ENCODE results near the gene PTAFR.
A peak's percentile ranks its signal among the peaks of the same experiment; 100 is the strongest.

PTAFR gene, protein sequence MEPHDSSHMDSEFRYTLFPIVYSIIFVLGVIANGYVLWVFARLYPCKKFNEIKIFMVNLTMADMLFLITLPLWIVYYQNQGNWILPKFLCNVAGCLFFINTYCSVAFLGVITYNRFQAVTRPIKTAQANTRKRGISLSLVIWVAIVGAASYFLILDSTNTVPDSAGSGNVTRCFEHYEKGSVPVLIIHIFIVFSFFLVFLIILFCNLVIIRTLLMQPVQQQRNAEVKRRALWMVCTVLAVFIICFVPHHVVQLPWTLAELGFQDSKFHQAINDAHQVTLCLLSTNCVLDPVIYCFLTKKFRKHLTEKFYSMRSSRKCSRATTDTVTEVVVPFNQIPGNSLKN

DNA sequence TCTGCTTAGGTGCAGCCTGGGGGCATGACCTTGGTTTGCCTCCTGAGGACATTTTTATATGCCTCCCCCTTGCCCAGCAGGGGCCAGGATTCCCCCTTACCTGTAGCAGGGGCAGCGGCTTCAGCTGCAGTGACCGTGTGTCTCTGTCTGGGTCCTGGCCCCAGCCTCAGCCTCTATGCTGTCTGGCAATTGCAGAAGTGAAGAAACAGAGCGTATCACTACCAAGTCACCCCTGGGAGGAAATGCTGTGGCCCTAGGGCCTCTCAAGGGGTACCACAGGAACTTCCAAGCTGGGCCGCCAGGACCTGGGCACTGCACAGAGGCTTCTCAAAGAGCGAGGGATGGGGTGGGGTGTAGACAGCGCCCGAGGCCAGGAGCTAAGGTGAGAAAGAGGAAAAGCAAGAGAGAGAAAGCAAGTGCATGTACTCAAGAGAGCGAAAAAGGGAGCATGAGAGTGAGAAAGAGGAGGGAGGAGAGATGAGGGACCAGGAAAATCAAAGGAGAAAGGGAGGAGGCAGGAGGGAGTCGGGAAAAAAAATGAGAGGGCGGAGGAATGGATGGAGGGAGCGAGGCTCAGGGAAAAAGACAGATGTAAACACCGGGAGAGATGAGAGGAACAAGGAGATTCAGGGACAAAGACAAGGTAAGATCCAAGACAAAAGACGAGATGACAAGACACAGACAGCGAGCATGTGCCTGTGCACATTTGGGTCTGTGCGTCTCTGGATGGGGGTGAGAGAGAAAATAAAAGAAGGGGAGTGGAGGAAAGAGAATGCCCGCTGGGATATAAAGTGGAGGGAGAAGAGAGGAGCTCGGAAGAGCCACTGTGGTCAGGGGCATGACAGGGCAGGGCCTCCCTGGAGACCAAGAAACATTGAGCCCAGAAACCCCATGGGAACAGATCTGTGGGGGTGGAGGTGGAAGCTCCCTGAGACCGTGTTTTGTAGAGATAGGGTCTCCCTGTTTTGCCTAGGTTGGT lies at the start of gene PTAFR:
PTAFR (minus strand) TSS at position 199 of the 979 bp plus-strand sequence. CDS start 25,669 bp downstream, outside the sequence.
- no peak for DNase-seq (ENCODE audit: low spot score)

DNA sequence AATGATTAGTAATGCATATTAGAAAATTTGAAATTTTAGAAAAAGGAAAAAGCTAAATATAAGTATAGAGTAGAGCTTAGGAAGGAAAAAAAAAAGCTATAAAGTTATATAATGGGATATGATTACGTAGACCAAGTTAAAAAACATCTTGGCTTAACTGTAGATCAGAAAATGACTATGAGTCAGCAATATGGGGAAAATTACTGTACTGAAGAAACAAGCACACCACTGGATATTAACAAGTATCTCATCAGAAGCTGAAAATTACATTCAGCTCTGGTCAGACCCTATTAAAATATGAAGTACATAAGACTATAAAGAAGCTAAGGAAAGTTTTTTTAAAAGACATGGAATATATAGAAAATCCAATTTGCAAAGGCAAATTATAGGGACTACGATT lies 36.8 kb upstream of the PTAFR start:
- DNase-seq (ENCODE audit: low spot score), result no peak

DNA sequence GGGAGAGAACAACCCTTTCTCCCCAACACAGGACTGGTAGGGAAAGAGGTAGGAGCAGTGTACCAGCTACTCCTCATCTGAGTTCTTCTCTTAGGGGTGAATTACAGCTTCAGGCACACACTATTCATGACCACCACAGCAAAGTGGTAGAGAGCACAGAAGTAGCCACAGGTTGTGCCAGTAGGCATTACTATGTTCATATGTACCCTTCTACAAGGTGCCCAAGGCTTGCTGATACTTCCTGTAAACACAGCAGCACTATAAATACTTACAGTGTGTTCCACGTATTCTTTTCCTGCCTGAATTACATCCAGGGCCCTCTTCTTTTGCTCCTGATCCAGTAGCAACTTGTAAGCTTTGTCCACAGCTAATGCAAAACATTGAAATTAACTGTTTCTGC lies 33.2 kb upstream of the PTAFR start:
- DNase-seq (ENCODE audit: low spot score), result no peak

DNA sequence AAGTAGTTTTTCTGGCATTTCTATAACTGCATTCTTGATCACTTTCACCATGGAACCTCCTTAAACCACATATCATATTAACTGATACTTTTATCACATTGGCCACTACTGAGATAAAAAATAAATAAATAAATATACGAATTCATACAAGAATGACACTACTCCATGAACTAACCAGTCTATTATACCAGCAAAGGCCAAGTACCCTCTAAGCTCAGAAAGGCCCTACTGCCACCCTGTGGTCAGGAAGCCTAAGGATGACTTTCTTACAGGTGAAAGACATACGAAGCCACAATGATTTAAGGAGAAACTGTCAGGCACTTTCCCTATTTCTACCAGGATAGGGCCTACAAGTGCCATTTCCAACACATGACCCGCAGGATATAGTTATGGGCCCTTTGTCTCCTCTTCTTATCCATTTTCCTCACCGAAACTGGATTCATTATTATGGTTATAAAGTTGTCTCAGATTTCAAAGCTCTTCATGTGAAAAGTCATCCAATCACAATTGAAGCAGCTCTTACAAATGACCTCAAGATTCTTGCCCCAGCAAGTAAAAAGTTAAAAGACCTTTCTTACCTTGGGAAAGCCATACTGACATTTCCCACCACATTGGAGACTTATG lies 32.4 kb upstream of the PTAFR start:
- peak; percentile 63 for DNase-seq (ENCODE audit: low spot score)

DNA sequence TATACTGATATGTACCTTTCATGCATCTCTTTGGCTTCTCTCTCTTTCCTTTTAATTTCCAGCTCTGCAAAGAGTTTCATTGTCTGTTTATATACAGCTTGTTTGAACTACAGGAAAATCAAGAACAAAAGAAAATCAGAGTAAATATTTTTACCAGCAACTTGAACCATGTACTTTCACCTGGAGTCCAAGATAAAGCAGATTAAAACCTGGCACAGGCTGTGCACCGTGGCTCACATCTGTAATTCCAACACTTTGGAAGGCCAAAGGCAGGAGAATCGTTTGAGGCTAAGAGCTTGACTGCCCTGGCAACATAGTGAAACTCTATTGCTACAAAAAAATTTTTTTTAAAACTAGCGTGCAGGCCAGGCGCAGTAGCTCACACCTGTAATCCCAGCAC lies 28.8 kb upstream of the PTAFR start:
- no peak for DNase-seq (ENCODE audit: low spot score)

DNA sequence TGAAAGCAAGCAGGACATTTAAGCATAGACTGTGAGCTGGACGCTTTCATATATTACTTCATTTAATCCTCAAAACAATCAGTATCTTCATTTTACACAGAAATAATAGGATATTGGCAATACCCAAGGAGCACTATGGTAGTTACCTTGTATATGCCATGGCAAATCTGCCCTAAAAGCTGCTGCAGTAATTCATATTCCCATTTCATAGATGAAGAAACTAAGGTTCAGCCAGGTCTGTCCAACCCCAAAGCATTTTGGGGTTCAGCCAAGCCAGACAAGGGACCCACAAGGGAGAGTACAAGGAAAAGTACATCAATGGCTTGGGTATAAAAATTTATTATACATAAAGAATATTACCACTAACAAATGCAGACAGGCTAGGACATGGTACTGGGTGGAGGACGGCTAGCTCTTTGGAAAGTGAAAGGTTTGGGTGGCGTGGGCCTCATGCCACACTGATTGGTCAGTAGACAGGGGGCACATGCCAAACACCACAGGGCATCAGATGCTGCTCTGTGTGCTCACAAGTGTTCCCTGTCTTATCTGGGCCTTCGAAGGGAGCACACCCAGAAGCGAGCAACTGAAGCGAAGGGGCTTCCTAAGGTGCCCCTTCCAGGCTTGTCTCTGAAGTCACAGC lies 23.9 kb upstream of the PTAFR start:
- no peak for DNase-seq (ENCODE audit: low spot score)

DNA sequence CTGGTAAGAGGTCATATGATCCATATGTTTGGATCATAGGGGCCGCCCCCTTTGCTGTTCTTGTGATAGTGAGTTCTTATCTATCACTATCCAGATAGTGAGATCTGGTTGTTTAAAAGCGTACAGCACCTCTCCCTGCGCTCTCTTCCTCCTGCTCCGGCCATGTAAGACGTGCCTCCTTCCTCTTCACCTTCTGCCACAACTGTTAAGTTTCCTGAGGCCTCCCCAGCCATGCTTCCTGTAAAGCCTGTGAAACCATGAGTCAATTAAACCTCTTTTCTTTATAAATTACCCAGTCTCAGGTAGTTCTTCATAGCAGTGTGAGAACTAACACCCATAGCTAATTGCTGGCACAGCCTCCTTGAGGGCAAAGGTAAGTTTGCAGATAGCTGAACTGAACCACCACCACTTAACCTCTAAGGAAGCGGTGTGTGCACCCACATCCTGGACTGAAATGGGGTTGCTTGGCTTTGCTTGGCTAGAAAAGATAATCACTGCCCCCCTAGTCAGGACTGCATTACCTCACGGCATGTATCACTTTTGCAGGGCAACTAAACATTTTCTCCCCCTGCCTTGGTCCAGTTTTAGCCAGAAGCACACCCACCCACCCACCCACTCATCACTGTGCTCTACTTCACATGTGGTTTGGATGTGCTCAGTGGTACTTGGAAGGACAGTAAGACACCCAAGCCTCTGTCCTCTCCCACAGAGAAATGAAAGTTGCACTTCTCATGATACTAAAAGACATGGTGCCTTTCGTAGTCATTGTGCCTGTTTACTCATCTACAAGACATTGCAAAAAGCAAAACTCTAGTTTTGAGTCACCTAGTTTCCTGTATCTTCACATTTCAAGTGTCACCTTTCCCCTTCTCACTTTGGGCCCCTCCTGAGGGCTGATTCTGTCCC lies 23.1 kb upstream of the PTAFR start:
- DNase-seq (ENCODE audit: low spot score), result no peak

DNA sequence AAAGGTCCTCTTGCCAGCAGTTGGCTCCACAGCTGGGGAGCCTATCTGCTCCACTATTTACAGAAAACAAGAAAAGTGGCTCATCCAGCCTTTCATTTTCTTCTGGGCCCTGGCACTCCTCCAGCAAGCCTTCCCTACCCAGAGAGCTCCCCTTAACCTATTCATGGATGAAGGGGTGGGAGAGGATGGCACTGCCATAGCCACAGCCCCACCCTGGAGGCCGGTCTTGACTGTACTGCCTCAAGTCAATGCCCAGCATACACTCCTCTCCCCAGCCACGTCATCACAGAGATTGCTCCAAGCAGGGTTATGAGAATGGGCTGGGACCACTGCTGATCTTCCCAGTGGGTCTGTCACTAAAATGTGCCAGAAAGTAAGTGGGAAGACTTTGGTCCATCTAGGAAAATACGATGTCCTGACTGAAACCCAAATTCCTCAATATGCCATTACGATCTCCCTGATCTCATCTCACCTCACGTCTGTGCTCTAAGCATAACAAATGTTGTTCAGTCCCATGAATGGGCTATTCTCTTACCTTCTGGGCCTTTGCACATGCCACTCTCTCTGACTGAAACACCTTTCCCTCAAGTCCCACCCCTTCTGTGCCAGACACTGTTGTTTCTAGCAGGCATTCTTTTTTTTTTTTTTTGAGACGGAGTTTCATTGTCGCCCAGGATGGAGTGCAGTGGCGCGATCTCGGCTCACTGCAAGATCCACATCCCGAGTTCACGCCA lies 21.4 kb upstream of the PTAFR start:
- DNase-seq (ENCODE audit: low spot score), result no peak

DNA sequence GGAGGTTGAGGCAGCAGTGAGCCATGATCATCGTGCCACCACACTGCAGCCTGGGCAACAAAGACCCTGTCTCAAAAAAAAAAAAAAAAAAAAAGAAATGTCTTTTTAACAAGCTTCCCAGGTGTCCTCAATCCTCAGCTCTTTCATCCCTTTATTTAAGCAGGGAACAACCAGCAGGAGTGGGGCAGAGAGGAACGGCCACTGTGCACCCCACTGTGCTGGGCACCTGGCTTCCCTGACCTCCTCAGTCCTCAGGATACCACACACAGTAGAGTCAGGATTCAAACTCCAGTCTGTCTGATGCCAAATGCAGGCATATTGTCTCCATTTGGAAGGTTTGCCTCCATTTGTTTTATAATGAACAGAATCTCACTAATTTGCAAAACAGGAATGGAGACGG lies 19.8 kb upstream of the PTAFR start:
- no peak for DNase-seq (ENCODE audit: low spot score)

DNA sequence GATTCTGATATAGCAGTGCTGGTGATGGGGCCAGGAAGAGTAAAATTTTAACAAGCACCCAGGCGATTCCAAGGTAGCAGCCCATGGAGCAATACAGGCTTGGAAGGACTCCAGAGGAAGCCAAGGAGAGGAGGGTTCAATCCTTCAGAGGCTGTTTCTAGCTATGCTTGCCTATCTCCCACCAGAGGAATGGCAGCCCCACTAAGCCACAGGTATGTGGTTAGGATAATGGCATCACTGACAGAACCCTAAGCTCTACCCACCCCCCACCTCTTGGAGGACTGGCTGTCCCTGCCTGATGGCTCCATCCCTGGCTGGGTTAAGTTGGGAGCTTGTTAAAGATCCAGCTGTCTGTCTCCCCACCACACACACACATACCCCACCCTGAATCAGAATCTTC lies 19.3 kb upstream of the PTAFR start:
- DNase-seq (ENCODE audit: low spot score), result no peak

DNA sequence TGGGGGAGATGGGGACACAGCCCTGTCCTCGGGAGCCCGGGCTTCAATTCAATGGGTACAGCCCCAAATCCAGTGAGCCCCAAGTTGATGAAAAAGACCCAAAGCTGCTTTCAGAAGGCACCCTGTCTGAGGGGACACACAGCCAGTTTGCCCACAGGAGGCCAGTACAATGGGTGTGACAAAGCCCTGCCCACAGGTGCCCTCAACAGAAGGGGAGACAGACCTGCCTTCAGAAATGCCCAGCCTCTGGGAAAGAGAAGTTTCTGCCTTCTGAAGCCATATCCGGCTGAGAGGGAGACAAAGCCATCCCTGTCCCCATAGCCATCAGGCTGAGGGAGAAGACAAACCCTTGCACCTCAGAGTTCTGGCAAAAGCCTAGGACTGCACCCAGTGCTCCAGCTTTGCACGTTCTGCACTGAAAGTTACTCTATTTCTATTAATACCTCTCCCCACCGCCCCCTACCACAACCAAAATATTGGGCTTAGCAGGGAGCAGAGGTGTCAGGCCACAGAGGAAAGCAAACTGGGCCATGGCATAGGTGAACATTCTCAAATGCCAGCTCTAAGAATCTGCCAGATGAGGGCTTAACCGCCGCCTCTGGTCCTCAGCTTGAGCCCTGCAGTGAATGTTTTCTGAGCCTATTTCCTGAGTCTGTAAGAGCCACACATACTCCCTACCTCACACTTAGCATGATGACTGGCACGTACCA lies 18.0 kb upstream of the PTAFR start:
- no peak for DNase-seq (ENCODE audit: low spot score)

DNA sequence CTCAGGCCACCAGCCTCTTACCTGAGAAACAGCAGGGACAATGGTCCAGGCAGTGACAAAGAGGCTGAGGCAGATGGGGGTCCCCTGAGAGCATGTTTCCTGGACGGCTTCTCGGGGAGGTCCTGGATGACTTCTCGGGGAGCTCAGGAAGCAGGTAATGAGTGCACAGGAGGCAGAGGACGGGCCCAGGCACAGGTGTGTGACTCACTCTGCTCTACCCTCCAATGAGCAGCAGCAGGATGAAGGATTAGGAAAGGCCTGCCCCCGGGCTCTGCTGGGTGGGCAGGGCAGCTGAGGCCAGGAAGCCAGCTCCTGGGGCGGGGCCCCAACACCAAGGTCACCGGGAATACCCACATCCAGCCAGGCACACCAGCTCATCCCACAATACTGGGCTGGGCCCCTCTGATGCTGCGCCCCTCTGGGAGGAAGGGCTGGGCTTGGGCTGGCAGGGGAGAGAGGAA lies 17.2 kb upstream of the PTAFR start:
- no peak for DNase-seq (ENCODE audit: low spot score)

DNA sequence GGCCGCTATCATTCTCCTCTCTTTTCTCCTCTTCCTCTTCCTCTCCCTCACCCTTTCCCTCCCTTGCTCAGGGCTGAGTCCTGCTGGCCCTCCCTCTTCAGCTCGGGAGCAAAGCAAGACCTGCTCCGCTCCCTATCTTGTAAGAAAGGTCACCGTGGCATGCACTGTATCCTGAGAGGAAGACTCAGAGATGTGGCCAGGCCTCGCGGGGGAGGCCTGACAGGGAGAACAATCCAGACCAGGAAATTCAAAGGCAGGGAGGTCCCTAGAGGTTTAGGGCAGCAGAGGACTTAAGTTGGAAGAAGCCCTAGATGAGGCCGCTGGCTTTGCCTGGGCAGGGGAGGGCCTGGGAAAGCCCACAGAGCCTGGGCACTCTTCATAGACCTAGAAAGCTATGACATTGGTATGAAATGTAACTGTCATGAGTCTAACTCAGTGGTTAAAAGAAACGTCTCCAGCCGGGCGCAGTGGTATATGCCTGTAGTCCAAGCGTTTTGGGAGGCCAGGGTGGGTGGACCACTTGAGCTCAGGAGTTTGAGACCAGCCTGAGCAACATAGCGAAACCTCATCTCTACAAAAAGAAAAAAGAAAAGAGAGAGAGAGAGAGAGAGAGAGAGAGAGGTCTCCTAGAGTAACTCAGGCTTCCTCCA lies 14.6 kb upstream of the PTAFR start:
- DNase-seq (ENCODE audit: low spot score), result no peak

DNA sequence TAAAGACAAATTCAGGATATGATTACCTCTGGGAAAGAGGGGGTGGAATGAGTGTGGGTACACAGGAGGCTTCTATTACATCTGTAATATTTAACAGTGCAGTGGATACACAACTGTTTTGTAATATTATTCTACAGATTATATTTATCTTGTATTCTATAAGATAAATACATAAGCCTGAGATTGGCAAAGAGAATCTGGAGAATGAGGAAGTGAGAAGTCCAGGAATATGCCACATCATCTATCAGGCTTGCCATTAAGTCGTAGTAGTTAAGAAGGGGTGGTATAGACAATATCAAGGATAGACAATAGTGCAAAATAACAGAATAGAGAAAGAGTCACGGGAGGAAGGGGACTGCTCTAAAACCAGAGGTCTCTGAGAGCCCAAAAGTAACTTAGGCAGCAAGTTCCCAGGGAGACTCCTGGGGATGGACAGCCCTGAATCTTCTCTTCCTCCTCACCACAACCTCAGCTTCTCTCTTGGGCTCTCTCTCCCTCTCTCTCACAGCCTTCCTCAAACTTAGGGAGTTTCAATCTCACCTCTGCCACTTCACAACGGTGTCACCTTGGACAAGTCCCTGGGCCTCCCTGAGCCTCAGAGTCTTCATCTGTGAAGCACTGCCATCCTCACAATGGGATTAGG lies 14.0 kb upstream of the PTAFR start:
- no peak for DNase-seq (ENCODE audit: low spot score)

DNA sequence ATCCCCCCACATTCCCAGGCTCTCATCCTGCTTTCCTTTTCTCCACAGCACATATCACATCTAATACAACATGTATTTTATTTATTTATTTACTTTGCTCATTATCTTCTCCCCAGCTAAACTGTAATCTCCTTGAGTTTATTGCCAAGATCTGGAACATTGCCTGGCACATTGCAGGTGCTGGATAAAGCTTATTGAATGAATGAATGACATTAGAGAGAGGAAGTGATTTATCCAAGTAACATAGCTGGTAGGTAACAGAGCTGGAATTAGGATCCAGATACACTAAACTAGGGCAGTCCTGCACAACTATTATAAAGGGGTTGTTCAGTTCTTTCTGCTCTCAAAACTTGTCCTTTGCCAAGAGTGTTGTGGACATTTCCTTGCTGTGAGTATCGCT lies 8.6 kb upstream of the PTAFR start:
- DNase-seq (ENCODE audit: low spot score), result no peak

DNA sequence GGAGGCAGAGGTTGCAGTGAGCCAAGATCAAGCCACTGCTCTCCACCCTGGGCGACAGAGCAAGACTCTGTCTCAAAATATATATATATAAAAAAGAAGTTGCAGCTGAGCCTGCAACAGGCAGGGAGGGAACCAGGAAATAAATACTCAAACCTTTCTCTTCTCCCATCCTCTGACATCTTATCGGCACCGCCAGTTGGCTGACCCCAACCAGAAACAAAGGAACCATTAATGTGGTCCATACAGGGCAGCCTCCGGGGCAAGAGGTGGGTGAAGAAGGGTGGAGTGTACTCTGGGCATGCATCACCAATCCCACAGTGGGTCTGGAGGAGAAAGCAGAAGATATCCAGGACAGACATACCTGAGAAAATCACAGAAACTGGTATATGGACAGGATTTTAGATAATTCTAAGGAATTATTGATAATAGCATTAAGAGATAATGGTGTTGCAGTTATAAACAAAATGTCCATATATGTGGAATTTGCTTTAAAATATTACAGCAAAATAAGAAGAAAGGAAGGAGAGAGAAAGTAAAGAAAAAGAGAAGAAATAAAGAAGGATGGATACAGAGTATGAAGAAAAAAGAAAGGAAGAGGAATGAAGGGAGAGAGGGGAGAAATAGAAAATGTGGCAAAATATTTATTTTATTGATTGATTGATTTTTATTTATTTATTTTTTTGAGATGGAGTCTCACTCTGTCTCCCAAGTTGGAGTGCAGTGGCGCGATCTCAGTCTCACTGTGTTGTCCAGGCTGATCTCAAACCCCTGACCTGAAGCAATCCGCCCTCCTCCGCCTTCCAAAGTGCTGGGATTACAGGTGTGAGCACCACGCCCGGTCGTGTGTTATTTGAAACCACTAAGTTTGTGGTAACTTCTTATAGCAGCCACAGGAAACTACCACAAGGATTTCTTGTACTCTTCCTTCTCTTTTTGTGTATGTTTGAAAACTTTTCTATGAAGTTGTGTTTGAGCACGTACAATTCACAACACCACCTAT lies 4.1 kb upstream of the PTAFR start:
- DNase-seq (ENCODE audit: low spot score), result no peak

Measured in D341Med (cell line).